Immature natural killer cell (primary cell): ENCODE data around the gene SEPTIN8. TPM values are rescaled to one million over a fixed set of nuclear protein-coding genes. Genes with fewer than 3 reads are reported as not detected.

Experiments
- DNase-seq, 3 donors: peaks; one replicate each; pipeline ENCODE4 v3.0.0; 2022; ENCODE audit warnings: mixed read lengths in 1 of 3
- H3K27ac Mint-ChIP-seq, 6 donors: one replicate each; pipeline ENCODE4 v1.8.0; 2020; ENCODE audit warnings: mixed read lengths in 6 of 6, mild to moderate bottlenecking in 5 of 6, inconsistent platforms in 4 of 6, moderate library complexity in 3 of 6
- H3K27me3 Mint-ChIP-seq, 3 donors: one replicate each; pipeline ENCODE4 v1.8.0; 2020 to 2021; ENCODE audit warnings: low read depth in 3 of 3, mild to moderate bottlenecking in 3 of 3, mixed read lengths in 3 of 3, moderate library complexity in 3 of 3, inconsistent platforms in 1 of 3
- H3K36me3 Mint-ChIP-seq, 3 donors: one replicate each; pipeline ENCODE4 v1.8.0; 2020; ENCODE audit warnings: mixed read lengths in 3 of 3, inconsistent platforms in 2 of 3, mild to moderate bottlenecking in 2 of 3
- H3K4me1 Mint-ChIP-seq, 2 donors: one replicate each; pipeline ENCODE4 v1.8.0; 2020; ENCODE audit warnings: inconsistent platforms in 2 of 2, mild to moderate bottlenecking in 2 of 2, mixed read lengths in 2 of 2, moderate library complexity in 1 of 2
- H3K4me3 Mint-ChIP-seq, 5 donors: one replicate each; pipeline ENCODE4 v1.8.0; 2020; ENCODE audit warnings: mild to moderate bottlenecking in 5 of 5, mixed read lengths in 5 of 5, inconsistent platforms in 3 of 5, moderate library complexity in 3 of 5
- H3K9me3 Mint-ChIP-seq, 6 donors: one replicate each; pipeline ENCODE4 v1.8.0; 2020; ENCODE audit warnings: mild to moderate bottlenecking in 6 of 6, mixed read lengths in 6 of 6, inconsistent platforms in 4 of 6, moderate library complexity in 3 of 6
- polyA plus RNA-seq, 3 donors: library from polyadenylated mRNA; unstranded; fragments of 300-500 nt; fragmentation: Illumina TruSeq; gene quantifications; one replicate each; pipeline ENCODE4 v1.2.3, GENCODE V29; 2021

Gene SEPTIN8
- polyA plus RNA-seq, 3 donors from 2014 or later, result 0.79 to 1.3 (median 1.2) TPM

DNA sequence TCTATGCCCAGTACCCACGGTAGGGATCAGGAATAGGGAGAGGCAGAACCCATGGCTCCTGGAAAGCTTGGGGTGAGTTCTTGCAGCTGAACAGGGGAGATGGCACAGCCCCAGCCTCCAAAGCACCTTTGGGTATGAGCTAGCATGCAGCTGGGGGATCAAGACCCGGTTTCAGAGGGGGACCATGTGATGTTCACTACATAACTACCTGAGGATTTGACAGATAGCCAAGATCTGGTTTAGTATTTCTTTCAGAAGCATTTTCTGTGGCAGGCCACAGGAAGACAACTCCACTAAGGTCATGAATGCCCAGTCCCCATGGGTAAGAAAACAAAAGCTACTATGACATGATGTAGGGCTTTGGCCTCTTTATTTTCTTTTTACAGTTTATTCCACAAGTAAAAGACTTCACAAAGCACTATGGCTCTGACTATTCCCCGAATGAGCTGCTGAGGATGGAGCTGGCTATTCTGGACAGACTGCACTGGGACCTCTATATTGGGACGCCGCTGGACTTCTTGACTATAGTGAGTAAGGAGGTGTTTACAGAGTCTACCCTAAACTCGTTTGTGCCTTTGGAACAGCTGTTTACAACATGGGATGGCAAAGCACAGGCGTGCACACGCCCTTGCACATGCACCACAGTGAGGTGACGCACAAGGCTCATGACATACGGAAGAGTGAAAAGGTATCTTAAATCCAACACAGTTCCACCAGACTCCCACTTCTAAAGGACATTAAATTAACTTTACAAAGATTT, 26.4 kb downstream of the SEPTIN8 start:
- H3K4me1 Mint-ChIP-seq, result peaks cover 0 to 2% of the 10 kb centered on the region in 2 donors
- no peaks in the 10 kb centered on the region for H3K36me3 Mint-ChIP-seq
- H3K9me3 Mint-ChIP-seq, result peaks cover 0 to 2% (median 0%) of the 10 kb centered on the region in 6 donors
- H3K4me3 Mint-ChIP-seq, result no peak overlapping the region
- peaks cover 0 to 3% (median 2%) of the 10 kb centered on the region in 3 donors for H3K27me3 Mint-ChIP-seq
- H3K27ac Mint-ChIP-seq, result no peak overlapping the region
- DNase-seq, result no peak

DNA sequence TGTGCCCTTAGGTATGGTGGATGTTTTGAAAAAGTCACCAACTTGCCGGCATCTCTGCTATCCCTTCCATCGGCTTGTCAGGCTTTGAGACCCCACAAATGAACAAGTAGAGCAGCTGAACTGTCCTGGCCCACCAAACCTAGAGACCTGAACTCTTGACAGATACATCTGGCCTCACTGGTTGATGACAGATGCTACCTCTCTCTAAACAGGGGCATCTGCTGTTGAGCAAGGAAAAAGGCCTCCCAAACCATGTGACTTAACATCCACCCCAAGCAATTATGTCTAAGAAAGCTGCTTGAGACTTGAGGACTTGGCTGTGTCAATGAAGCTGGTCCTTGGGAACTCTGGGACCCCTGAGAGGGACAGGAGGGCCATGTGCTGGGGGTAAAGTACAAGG, 27.5 kb downstream of the SEPTIN8 start:
- DNase-seq, result no peak
- H3K36me3 Mint-ChIP-seq, result no peaks in the 10 kb centered on the region
- H3K4me3 Mint-ChIP-seq, result peak overlapping the region in 2 of 5 donors; percentile 16 to 35
- peaks cover 0 to 2% (median 0%) of the 10 kb centered on the region in 6 donors for H3K9me3 Mint-ChIP-seq
- peaks cover under 1 to 9% (median 6%) of the 10 kb centered on the region in 3 donors for H3K27me3 Mint-ChIP-seq
- H3K4me1 Mint-ChIP-seq, result peaks cover 0 to 2% of the 10 kb centered on the region in 2 donors
- no peak overlapping the region for H3K27ac Mint-ChIP-seq

DNA sequence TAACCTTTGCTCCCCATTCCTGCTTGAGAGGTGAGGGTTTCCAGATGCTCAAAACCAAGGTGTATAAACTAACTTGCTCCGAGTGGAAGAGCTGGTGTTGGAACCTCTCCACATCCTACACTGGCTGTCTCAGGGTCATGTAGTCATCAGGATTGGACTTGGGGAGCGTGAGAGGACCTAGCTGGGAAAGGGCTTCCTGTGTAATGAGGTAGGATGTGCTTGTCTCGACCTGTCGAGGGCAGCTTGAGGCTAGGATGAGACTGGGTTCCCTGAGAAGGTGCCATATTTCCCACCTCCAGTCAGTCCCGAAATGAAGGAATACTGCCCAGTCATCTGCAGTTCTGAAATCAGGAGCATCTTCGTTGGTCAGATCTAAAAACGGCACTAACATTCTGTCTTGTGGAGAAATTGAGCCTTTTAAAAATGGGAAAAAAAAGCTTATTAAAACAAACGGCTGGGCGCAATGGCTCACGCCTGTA, 28.5 kb downstream of the SEPTIN8 start:
- Mint-ChIP-seq H3K27ac (peak overlapping the region in 1 of 6 donors; percentile 28), H3K4me1 (peaks cover 0 to 2% of the 10 kb centered on the region in 2 donors), H3K9me3 (peaks cover 0 to 2% (median 0%) of the 10 kb centered on the region in 6 donors), H3K27me3 (peaks cover 3 to 9% (median 6%) of the 10 kb centered on the region in 3 donors), H3K36me3 (no peaks in the 10 kb centered on the region), H3K4me3 (peak overlapping the region; percentile 50 to 63 (median 57))
- DNase-seq, result no peak

DNA sequence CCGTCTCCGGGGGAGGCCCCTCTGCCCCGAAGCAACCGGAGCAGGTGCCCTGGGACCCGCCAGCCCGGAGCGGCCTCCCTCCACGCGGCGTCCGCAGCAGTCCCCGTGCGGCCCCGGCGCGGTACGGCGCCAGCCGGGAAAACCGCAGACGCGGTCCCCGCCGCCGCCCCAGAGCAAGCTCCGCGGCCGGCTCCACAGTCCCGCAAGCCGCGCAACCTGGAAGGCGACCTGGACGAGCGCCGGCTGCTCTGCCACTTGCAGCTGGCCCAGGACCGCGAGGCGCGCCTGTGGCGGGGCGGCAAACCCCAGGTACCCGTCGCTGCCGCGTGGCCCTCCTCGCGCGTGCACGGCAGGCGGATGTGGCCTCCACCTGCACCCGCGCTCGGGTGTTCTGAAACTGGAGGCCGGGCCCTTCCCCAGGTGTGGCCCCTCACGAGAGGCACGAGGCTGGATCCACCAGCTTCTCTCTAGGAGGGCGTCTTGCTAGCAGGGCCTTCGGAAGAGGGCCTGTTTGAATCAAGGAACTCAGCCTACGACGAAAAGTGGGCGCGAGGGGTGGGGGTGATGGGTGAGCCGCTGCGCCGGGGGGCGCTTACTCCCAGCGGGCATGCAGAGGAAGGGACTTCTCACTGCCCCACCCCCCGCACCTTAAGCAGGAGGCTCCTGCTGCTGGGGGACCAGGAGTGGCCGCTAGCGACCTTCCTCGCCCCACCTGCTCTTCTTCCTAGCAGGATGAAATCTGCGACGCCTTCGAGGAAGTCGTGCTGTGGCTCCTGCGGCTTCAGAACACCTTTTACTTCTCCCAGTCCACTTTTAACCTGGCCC, 29.2 kb downstream of the SEPTIN8 start:
- Mint-ChIP-seq H3K27me3 (peaks cover 6 to 12% (median 6%) of the 10 kb centered on the region in 3 donors), H3K9me3 (peaks cover 0 to 2% (median 0%) of the 10 kb centered on the region in 6 donors), H3K4me3 (peak overlapping the region; percentile 50 to 63 (median 57)), H3K27ac (no peak overlapping the region), H3K36me3 (no peaks in the 10 kb centered on the region), H3K4me1 (peaks cover 0 to 2% of the 10 kb centered on the region in 2 donors)
- DNase-seq, result peak in 1 of 3 donors; percentile 17

DNA sequence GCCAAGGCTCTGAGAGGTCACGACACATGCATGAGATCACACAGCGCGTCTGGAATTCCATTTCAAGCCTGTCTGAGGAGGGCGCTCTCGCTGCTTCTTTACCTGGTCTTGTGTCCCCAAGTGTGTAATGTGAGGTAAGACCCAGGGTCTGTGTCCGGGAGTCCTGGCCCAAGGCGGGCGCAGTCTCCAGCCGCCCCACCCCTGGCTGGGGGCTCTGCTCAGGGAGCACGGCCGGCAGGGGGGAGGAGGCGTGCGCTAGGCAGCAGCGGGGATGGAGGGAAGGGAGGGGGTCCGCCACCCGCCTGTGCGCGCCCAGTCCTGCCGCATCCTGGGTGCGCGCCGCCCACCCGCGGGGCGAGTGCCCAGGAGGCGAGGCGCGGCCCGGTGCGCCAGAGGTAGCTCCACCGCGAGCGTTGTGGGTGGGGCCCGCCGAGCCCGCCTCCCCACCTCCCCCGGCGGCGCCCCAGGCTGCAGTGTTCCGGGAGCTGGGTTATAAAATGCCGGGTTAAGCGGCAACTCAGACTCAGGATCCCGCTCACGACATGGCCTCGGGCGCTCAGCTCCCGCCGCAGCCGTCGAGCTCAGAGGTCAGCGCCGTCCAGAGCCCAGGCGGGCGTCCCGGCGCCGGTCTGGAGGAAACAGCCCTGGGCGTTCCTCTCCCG, 30.0 kb downstream of the SEPTIN8 start, which contains the start of gene CCNI2:
TSS of gene CCNI2 (plus strand) at position 473 of the 662 bp plus-strand sequence. CDS start at position 543, 70 bp downstream.
- Mint-ChIP-seq H3K9me3 (peaks cover 0 to 3% (median under 1%) of the 10 kb centered on the region in 6 donors), H3K36me3 (peaks cover 0 to 2% (median 0%) of the 10 kb centered on the region in 3 donors), H3K27me3 (peaks cover 4 to 12% (median 9%) of the 10 kb centered on the region in 3 donors), H3K4me3 (peak within 1 kb of the TSS; percentile 70 to 83 (median 75)), H3K4me1 (peaks cover 0 to 2% of the 10 kb centered on the region in 2 donors), H3K27ac (no peak within 1 kb of the TSS)
- DNase-seq, result peak in 2 of 3 donors; percentile 28 to 42

- H3K4me1 Mint-ChIP-seq, result peaks cover 0 to 2% of the 10 kb centered on the region in 2 donors
- H3K36me3 Mint-ChIP-seq, result peaks cover 0 to 3% (median 0%) of the 10 kb centered on the region in 3 donors
- no peak for DNase-seq
- H3K27me3 Mint-ChIP-seq, result peaks cover 4 to 13% (median 12%) of the 10 kb centered on the region in 3 donors
- peak overlapping the region; percentile 70 to 83 (median 75) for H3K4me3 Mint-ChIP-seq
- H3K27ac Mint-ChIP-seq, result no peak overlapping the region
- peaks cover 0 to 3% (median under 1%) of the 10 kb centered on the region in 6 donors for H3K9me3 Mint-ChIP-seq
Measured at GRCh38 chr5:132746592-132746953, 30.5 kb downstream of the SEPTIN8 start.

DNA sequence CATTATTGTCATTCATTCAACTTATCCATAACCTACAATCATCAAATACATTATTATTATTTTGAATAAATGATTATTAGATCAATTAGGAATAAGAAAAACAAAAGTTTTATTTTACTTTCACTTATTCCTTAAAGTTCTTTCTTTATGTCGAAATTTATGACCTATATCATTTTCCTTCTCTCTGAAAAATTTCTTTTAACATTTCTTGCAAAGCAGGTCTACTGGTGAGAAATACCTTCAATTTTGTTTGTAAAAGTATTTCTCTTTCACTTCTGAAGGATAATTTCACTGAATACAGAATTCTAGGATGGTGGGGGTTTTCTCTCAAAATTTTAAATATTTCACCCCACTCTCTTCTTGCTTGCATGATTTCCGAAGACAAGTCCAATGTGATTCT, 32.4 kb downstream of the SEPTIN8 start:
- no peak for DNase-seq
- H3K4me3 Mint-ChIP-seq, result no peak overlapping the region
- H3K4me1 Mint-ChIP-seq, result peaks cover 0 to 2% of the 10 kb centered on the region in 2 donors
- H3K36me3 Mint-ChIP-seq, result peaks cover 0 to 3% (median 0%) of the 10 kb centered on the region in 3 donors
- H3K27me3 Mint-ChIP-seq, result peaks cover 4 to 19% (median 11%) of the 10 kb centered on the region in 3 donors
- H3K27ac Mint-ChIP-seq, result no peak overlapping the region
- peaks cover 0 to 3% (median under 1%) of the 10 kb centered on the region in 6 donors for H3K9me3 Mint-ChIP-seq

- peaks cover 0 to 3% (median under 1%) of the 10 kb centered on the region in 6 donors for H3K9me3 Mint-ChIP-seq
- no peak overlapping the region for H3K4me3 Mint-ChIP-seq
- H3K36me3 Mint-ChIP-seq, result peaks cover 0 to 3% (median 0%) of the 10 kb centered on the region in 3 donors
- peaks cover 7 to 24% (median 11%) of the 10 kb centered on the region in 3 donors for H3K27me3 Mint-ChIP-seq
- no peak overlapping the region for H3K27ac Mint-ChIP-seq
- peaks cover 10% of the 10 kb centered on the region in 2 donors for H3K4me1 Mint-ChIP-seq
- no peak for DNase-seq
Measured at GRCh38 chr5:132742626-132743025, 34.4 kb downstream of the SEPTIN8 start.

- no peak for DNase-seq
- peaks cover 0 to 3% (median 0%) of the 10 kb centered on the region in 3 donors for H3K36me3 Mint-ChIP-seq
- no peak overlapping the region for H3K27ac Mint-ChIP-seq
- peaks cover 14% of the 10 kb centered on the region in 2 donors for H3K4me1 Mint-ChIP-seq
- peaks cover 0 to 3% (median under 1%) of the 10 kb centered on the region in 6 donors for H3K9me3 Mint-ChIP-seq
- H3K4me3 Mint-ChIP-seq, result peak overlapping the region in 1 of 5 donors; percentile 12
- H3K27me3 Mint-ChIP-seq, result peaks cover 10 to 26% (median 13%) of the 10 kb centered on the region in 3 donors
Measured at GRCh38 chr5:132742158-132742557, 34.9 kb downstream of the SEPTIN8 start.

- Mint-ChIP-seq H3K9me3 (peaks cover 0 to 2% (median under 1%) of the 10 kb centered on the region in 6 donors), H3K4me3 (no peak overlapping the region), H3K27me3 (peaks cover 6 to 25% (median 8%) of the 10 kb centered on the region in 3 donors), H3K36me3 (peaks cover 0 to 3% (median 0%) of the 10 kb centered on the region in 3 donors), H3K27ac (no peak overlapping the region), H3K4me1 (peaks cover 18 to 24% of the 10 kb centered on the region in 2 donors)
- no peak for DNase-seq
Measured at GRCh38 chr5:132739232-132739631, 37.8 kb downstream of the SEPTIN8 start.

DNA sequence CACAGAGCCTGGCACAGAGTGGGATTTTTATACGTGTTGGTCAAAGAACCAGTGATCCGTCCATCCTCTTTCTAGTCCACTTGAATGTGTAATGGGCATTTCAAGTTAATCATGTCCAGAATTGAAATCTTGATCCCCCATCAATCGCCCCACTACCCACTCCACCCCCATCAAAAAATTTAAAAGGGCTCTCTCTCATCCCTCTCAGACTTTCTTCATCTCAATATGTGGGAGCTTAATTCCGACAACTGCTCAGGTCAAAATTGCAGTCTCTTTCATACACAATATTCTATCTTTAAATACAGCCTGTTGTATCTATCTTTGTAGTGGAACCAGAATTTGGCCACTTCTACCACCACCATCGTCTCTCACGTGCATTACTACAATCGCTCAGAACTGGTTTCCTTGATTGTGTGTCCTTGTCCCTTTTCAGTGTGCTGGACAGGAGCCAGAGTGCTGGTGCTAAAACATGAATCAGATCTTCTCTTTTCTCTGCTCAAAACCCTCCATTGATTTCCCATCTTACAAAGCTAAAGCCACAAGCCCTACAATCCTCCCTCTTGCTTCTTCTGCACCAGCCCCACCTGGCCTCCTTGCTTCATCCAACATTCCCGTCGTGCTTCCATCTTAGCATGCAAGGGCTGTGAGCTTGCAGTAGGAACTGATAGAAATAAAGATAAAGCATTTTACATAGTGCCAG, 38.9 kb downstream of the SEPTIN8 start:
- Mint-ChIP-seq H3K27ac (peak overlapping the region; percentile 75 to 91 (median 88)), H3K9me3 (peaks cover 0 to 2% (median under 1%) of the 10 kb centered on the region in 6 donors), H3K36me3 (peaks cover 0 to 4% (median 3%) of the 10 kb centered on the region in 3 donors), H3K27me3 (peaks cover 5 to 24% (median 6%) of the 10 kb centered on the region in 3 donors), H3K4me1 (peaks cover 18 to 24% of the 10 kb centered on the region in 2 donors), H3K4me3 (peak overlapping the region; percentile 86 to 94 (median 91))
- DNase-seq, result no peak
